ENCODE data around the gene MIGA2.

The MIGA2 gene

DNA sequence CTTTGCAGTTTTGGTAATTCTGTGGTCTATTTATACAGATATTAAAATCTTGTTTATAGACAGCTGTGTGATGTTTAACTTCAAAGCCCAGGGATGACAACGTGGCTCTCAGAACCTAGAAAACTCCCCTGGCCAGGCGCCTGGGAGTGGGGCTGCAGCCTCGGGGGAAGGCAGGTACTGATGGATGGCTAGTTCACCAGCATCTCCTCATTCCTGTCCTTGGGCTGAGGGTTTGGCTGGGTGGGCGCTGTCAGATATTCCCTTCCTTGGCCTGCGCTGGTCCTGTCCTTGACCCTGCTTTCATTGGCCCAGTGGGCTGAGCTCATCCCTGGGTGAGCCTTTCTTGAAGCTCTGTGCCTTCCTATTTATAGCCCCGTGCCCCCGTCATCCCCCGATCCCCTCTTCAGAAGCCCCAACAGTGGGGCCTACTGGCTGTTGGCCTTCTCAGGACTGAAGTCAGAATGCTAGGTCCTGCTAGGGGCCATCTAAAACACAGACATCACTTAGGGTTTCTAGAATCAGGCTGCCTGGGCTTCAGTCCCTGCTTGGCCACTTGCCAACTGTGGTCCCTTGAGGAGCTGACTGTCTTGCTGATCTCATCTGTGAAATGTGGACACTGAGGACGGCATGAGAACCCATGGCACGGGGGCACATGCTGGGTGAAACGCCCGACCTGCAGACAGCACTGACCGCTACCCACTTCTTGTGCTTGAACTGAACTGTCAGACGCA, 29.2 kb upstream of the MIGA2 start:
- Histone ChIP-seq H3K4me1 (ENCODE audit: low read depth, poor library complexity, severe bottlenecking) (peaks cover 11% of the 10 kb centered on the region), H3K4me2 (no peak overlapping the region), H3K27me3 (ENCODE audit: insufficient read depth, low read depth) (no peaks in the 10 kb centered on the region), H3K4me3 (IDR thresholded peaks at IDR 0.05; ENCODE audit: insufficient read depth, low read depth, low read length) (no peak overlapping the region), H3K9ac (no peak overlapping the region), H2AFZ (ENCODE audit: low read depth) (no peak overlapping the region), H3K27ac (no peak overlapping the region; the same call in 1 of the 2 replicates), H3K36me3 (ENCODE audit: insufficient read depth) (no peaks in the 10 kb centered on the region), H4K20me1 (ENCODE audit: insufficient read depth) (no peaks in the 10 kb centered on the region), H3K79me2 (ENCODE audit: insufficient read depth, low read depth) (no peaks in the 10 kb centered on the region)
- TF ChIP-seq, protein P1, sequence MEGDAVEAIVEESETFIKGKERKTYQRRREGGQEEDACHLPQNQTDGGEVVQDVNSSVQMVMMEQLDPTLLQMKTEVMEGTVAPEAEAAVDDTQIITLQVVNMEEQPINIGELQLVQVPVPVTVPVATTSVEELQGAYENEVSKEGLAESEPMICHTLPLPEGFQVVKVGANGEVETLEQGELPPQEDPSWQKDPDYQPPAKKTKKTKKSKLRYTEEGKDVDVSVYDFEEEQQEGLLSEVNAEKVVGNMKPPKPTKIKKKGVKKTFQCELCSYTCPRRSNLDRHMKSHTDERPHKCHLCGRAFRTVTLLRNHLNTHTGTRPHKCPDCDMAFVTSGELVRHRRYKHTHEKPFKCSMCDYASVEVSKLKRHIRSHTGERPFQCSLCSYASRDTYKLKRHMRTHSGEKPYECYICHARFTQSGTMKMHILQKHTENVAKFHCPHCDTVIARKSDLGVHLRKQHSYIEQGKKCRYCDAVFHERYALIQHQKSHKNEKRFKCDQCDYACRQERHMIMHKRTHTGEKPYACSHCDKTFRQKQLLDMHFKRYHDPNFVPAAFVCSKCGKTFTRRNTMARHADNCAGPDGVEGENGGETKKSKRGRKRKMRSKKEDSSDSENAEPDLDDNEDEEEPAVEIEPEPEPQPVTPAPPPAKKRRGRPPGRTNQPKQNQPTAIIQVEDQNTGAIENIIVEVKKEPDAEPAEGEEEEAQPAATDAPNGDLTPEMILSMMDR (conservative IDR thresholded peaks at IDR 0.05; ENCODE audit: low read depth, low read length), result no peak; the same call in 1 of the 2 replicates

DNA sequence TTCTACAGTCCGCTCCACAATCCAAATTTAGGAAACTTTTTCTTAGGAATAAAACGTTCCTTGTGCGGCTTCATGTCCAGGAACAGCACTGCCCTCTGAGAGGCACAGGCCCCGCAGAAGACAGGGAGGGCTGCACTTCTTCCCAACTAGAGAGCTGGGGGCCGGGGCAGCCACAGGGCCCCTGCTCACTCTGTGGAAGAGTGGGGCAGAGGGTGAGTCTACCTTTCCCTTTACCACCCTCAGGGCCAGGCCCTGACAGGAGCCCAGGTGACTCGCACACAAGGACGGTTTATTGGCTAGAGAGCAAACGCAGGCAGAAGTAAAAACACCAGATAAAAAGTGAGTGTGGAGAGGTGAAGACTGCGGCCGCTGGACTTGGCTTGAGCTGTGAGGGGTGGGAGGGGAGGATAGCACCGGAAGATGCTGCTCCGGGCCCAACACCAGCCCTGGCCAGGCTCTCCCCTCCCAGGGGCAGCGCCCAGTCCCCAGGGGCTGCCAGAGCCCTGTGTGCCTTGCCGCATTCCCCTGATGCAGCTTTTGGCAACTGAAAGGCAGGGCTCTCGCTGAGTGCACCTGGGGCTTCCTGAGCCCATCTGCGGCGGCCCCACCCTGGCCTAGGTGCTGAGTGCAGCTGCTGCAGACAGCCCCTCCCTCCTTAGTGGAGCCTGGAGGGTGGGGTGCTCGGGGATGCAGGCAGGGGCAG, 28.5 kb upstream of the MIGA2 start:
- no peak overlapping the region for H3K27ac ChIP-seq
- H3K27me3 ChIP-seq (ENCODE audit: insufficient read depth, low read depth), result no peaks in the 10 kb centered on the region
- no peak overlapping the region for H3K4me3 ChIP-seq (IDR thresholded peaks at IDR 0.05; ENCODE audit: insufficient read depth, low read depth, low read length)
- H3K4me1 ChIP-seq (ENCODE audit: low read depth, poor library complexity, severe bottlenecking), result peaks cover 11% of the 10 kb centered on the region
- H3K4me2 ChIP-seq, result no peak overlapping the region
- no peaks in the 10 kb centered on the region for H3K79me2 ChIP-seq (ENCODE audit: insufficient read depth, low read depth)
- no peak overlapping the region for H3K9ac ChIP-seq
- H2AFZ ChIP-seq (ENCODE audit: low read depth), result no peak overlapping the region
- TF ChIP-seq, protein P1 (conservative IDR thresholded peaks at IDR 0.05; ENCODE audit: low read depth, low read length), result no peak
- no peaks in the 10 kb centered on the region for H4K20me1 ChIP-seq (ENCODE audit: insufficient read depth)
- H3K36me3 ChIP-seq (ENCODE audit: insufficient read depth), result no peaks in the 10 kb centered on the region

DNA sequence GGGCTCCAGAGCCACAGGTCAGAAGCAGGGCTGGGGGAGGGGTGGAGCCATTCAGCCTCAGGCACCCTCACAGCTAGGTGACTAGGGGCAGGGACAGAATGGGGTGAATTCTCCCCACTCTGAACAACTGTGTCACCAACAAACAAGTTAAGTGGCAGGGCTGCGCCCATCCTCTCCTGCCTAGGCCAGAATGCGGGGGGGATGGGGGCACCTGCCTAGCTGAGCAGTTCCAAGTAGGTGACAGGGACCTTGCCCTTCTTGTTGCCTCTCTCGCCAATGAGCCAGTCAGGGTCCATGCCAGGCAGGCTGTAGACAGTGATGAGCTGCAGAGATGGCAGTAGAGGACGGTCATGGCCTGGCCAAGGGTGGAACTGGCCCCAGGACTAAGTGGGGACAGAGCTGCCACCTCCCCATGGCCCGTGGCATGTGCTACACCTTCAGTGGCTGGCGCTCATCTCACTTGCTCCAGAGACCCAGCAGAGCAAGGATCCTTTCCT, 27.9 kb upstream of the MIGA2 start:
- Histone ChIP-seq H3K27me3 (ENCODE audit: insufficient read depth, low read depth) (no peaks in the 10 kb centered on the region), H3K79me2 (ENCODE audit: insufficient read depth, low read depth) (no peaks in the 10 kb centered on the region), H3K4me3 (IDR thresholded peaks at IDR 0.05; ENCODE audit: insufficient read depth, low read depth, low read length) (no peak overlapping the region), H3K36me3 (ENCODE audit: insufficient read depth) (no peaks in the 10 kb centered on the region), H3K4me2 (no peak overlapping the region), H3K9ac (no peak overlapping the region), H4K20me1 (ENCODE audit: insufficient read depth) (no peaks in the 10 kb centered on the region), H2AFZ (ENCODE audit: low read depth) (no peak overlapping the region), H3K4me1 (ENCODE audit: low read depth, poor library complexity, severe bottlenecking) (peaks cover 11% of the 10 kb centered on the region), H3K27ac (no peak overlapping the region)
- TF ChIP-seq, protein P1 (conservative IDR thresholded peaks at IDR 0.05; ENCODE audit: low read depth, low read length), result no peak

DNA sequence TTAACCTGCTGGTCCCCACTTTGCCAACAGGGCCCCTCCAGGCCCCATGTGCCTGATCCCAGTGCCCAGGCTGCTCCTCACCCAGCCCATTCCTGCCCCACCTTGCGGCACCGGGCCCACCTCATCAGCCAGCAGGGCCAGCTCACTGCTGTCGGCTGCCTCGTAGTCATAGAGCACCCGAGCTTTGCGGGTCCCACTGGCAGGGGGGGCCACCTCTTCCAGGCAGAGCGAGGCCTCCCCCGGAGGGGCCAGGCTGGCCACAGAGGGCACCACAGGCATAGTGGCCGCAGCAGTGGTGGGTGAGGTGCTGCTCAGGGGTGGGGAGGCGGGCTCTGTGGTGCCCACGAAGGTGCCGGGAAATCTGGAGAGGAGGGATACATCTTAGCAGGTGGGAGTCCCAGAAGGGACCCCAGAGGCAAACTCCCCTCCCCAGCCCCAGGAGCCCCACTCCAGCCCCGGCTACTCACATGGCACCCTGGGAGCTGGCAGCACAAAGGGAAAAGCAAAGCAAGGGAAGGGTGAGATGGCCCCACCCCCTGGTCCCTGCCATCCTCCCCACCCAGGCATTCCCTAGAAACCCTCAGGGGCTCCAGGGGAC, 27.3 kb upstream of the MIGA2 start:
- H3K9ac ChIP-seq, result no peak overlapping the region
- TF ChIP-seq, protein P1 (conservative IDR thresholded peaks at IDR 0.05; ENCODE audit: low read depth, low read length), result no peak
- H2AFZ ChIP-seq (ENCODE audit: low read depth), result no peak overlapping the region
- no peaks in the 10 kb centered on the region for H3K36me3 ChIP-seq (ENCODE audit: insufficient read depth)
- no peaks in the 10 kb centered on the region for H3K79me2 ChIP-seq (ENCODE audit: insufficient read depth, low read depth)
- peaks cover 11% of the 10 kb centered on the region for H3K4me1 ChIP-seq (ENCODE audit: low read depth, poor library complexity, severe bottlenecking)
- no peak overlapping the region for H3K27ac ChIP-seq
- no peak overlapping the region for H3K4me3 ChIP-seq (IDR thresholded peaks at IDR 0.05; ENCODE audit: insufficient read depth, low read depth, low read length)
- no peaks in the 10 kb centered on the region for H3K27me3 ChIP-seq (ENCODE audit: insufficient read depth, low read depth)
- H4K20me1 ChIP-seq (ENCODE audit: insufficient read depth), result no peaks in the 10 kb centered on the region
- H3K4me2 ChIP-seq, result no peak overlapping the region

All from KMS-11 (cell line).